Measurements from ENCODE around the gene ORC5.
A peak's percentile ranks its signal among the peaks of the same experiment; 100 is the strongest.

DNA sequence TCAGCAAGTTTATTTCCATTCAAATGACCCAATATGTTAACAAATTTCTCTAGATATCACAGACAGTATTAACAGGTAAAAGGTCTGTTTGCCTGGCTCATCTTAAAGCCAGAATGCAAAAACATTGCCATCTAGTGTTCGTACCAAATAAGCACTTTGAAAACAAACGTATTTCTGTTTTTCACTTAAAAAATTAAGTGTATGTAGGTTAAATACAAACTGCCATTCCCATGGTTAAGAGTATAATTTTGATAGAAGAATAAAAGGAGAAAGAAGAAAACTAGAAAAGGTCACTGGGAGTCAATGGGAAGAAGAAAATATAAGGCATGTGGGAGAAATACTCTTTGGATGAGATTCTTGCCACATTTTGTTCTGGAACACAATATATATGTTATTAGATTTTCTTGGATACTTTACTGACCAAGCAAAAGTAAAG is 51.0 kb downstream of the ORC5 start:
- TF ChIP-seq CTCF (conservative IDR thresholded peaks at IDR 0.05; ENCODE audit: low read length) (peak; percentile 84), EZH2phosphoT487 (IDR thresholded peaks at IDR 0.05; ENCODE audit: borderline replicate concordance) (no peak)
